Upper lobe of left lung (tissue), 4 donors: ENCODE results near the gene IMMP2L.

ENCODE experiments used
- EP300 ChIP-seq, 4 donors: sonication (generic); formaldehyde crosslinking; IDR thresholded peaks; one replicate each; pipeline ENCODE4 v1.5.1; 2017; ENCODE audit warnings: antibody characterized with exemption in 4 of 4, control low read depth in 2 of 4
- TF ChIP-seq, protein P1 (sequence below), 6 experiments: fragments of 450-650 bp in 4 of 6; fragments of 200-600 bp in 2 of 6; sonication (generic) in 2 of 6; IDR thresholded peaks; one replicate each; pipeline ENCODE4 v1.5.1; 2016 to 2019; ENCODE audit warnings: antibody characterized with exemption in 6 of 6

DNA sequence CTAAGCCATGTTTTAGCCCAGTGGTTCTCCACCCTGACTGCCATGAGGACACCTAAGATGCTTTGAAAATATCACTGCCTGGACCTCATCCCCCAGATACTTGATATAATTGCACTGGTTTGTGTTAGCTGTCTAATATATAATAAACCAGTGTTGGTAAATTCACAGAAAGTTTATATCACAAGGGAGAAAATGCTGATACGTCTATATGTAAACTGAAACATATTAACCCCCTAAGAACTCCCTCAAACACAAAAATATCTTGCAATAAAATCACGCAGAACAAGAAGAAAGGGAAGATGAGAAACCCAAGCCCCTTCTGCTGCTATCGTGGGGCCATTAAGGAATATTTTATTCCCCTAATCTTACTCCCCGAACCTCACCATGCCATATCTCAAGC is 8.2 kb downstream of the IMMP2L start:
- TF ChIP-seq, protein P1, sequence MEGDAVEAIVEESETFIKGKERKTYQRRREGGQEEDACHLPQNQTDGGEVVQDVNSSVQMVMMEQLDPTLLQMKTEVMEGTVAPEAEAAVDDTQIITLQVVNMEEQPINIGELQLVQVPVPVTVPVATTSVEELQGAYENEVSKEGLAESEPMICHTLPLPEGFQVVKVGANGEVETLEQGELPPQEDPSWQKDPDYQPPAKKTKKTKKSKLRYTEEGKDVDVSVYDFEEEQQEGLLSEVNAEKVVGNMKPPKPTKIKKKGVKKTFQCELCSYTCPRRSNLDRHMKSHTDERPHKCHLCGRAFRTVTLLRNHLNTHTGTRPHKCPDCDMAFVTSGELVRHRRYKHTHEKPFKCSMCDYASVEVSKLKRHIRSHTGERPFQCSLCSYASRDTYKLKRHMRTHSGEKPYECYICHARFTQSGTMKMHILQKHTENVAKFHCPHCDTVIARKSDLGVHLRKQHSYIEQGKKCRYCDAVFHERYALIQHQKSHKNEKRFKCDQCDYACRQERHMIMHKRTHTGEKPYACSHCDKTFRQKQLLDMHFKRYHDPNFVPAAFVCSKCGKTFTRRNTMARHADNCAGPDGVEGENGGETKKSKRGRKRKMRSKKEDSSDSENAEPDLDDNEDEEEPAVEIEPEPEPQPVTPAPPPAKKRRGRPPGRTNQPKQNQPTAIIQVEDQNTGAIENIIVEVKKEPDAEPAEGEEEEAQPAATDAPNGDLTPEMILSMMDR (IDR thresholded peaks at IDR 0.05) = no peak
- TF ChIP-seq EP300 (IDR thresholded peaks at IDR 0.05) = no peak
